GM12873 (cell line): ENCODE data around the gene PHACTR2.

ENCODE experiments used
- TF ChIP-seq, protein P1 (sequence below): IDR thresholded peaks from 2 replicates; pipeline ENCODE4 v1.5.1; 2012; ENCODE audit warnings: low read depth, mild to moderate bottlenecking, moderate library complexity, low read length, control low read depth; ENCODE audit not compliant: insufficient read depth; ENCODE audit errors: missing control alignments

PHACTR2 gene

DNA sequence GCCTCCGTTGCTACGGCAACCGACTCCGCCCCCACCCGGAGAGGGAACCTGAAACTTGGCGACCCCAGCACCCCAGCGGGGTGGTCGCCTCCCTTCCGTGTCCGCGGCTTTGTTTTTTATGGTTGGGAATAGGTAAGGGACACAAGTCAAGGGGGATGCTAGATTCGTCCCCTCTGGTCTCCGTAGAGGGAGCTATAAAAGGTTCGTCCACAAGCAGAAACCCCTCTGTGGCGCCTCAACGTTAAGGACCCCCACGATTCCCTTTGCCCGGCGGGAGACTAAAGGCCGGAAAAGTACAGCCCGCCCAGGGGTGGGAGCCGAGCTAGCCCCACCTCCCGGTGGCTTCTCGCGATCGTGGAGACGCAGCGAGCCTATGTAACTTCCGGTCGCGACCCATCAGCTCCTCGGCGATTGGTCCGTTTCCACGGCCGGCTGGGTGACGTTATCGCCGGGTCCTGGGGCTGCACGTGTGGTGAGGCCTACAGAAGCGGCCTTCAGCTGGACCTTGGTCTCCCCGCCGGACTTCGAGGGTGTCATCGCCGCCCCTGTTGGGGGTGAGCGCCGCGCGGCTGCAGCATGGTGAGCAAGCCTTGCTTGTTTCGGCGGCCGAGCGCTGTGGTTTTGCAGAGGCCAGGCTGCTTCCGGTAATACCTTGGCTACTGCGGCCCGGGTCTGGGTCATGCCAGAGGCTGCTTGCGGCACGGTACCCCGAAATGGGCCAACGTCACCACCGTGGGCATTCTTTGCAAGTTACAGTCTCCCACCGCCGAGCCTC lies 165.3 kb downstream of the PHACTR2 start, which contains the start of gene LTV1:
LTV1 (plus strand) TSS at position 437 of the 775 bp plus-strand sequence; CDS start at position 577, 140 bp downstream.
- TF ChIP-seq, protein P1, sequence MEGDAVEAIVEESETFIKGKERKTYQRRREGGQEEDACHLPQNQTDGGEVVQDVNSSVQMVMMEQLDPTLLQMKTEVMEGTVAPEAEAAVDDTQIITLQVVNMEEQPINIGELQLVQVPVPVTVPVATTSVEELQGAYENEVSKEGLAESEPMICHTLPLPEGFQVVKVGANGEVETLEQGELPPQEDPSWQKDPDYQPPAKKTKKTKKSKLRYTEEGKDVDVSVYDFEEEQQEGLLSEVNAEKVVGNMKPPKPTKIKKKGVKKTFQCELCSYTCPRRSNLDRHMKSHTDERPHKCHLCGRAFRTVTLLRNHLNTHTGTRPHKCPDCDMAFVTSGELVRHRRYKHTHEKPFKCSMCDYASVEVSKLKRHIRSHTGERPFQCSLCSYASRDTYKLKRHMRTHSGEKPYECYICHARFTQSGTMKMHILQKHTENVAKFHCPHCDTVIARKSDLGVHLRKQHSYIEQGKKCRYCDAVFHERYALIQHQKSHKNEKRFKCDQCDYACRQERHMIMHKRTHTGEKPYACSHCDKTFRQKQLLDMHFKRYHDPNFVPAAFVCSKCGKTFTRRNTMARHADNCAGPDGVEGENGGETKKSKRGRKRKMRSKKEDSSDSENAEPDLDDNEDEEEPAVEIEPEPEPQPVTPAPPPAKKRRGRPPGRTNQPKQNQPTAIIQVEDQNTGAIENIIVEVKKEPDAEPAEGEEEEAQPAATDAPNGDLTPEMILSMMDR, result no peak

DNA sequence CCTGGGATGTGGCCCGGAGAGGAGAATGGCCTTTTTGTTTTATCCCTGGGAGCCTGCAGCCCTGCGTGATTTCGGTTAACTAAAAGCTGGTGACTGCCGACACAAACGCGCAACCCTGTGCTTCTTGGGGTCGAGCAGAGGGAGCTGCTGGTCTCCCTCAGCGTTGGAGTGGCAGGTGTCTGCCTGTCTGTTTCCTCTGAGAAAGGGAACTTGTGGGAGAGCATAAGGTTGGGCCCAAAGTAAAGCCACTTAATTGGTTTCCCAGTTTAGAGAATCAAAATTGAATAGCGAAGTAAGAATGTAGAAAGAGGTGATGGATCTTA lies 165.9 kb downstream of the PHACTR2 start:
- TF ChIP-seq, protein P1, result no peak

DNA sequence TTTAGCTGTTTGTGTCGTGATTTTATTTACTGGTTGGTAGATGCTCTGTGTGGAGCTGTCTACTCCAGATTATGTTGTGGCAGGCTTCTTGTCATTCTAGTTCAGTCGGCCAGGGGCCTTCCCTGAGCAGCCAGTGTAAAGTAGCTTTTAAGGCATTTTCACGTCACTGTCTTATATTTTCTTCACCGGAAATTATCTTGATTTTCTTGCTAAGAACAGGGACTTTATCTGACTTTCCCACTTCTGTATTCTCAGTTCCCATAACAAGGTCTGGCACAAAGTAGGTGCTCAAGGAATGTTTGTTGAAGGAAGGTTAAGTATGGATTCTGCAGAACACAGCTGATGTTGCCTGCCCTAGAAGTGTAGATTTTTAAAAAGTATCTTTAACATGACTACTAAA lies 166.2 kb downstream of the PHACTR2 start:
- TF ChIP-seq, protein P1, result no peak

DNA sequence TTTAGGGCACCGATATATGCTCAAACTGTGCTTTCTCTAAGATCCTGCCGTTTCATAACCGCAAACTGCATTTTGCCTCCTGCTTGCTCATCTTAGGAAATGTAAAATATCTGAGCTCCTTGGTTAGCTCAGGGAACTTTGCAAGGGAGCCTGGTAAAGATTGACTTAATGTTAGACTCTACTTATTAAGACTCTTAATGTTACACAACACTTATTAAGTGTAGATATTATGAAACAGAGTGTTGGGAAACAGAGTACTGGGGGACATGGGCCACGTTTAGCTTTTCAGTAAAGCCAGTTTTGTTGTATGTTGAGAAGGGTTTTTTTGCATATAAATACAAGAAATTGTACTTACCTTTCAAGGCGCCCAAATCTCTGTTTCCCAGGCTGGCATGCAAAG lies 167.3 kb downstream of the PHACTR2 start:
- TF ChIP-seq, protein P1, result no peak

DNA sequence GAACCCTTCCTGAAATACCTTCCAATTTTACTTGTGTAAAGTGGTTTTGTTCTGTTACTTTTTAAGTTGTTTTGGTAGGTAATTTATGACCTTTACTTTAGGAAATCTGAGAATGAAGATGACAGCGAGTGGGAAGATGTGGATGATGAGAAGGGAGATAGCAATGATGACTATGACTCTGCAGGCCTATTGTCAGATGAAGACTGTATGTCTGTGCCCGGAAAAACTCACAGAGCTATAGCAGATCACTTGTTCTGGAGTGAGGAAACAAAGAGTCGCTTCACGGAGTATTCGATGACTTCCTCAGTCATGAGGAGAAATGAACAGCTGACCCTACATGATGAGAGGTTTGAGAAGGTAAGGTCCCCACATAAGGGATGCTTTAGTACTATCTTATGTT lies 179.9 kb downstream of the PHACTR2 start:
- TF ChIP-seq, protein P1, result no peak

DNA sequence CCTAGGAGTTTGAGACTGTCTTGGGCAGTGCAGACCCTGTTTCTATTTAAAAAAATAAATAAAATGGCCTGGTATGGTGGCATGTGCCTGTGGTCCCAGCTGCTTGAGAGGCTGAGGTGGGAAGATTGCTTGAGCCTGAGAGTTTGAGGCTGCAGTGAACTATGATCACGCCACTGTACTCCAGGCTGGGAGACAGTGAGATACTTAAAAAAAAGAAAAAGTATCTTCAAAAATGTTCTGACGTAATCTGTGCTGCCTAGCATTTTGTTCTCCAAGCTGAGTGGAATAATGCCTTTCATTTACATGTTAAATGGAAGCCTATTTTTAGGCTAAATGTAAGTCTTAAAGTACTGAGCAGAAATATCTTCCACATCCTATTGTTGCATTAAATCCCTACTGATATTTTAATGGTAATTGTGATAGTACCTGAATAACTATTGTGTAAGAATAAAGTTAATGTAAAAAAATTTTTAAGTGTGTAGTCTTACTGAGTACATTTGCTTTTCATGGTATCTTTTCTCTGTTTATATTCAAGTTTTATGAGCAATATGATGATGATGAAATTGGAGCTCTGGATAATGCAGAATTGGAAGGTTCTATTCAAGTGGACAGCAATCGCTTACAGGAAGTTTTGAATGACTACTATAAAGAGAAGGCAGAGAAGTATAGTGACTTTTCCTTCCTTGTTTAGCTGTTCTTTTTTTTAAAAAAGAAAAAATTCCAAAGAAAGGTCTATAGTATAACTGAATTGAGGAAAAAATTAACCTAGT lies 182.3 kb downstream of the PHACTR2 start:
- TF ChIP-seq, protein P1, result no peak

DNA sequence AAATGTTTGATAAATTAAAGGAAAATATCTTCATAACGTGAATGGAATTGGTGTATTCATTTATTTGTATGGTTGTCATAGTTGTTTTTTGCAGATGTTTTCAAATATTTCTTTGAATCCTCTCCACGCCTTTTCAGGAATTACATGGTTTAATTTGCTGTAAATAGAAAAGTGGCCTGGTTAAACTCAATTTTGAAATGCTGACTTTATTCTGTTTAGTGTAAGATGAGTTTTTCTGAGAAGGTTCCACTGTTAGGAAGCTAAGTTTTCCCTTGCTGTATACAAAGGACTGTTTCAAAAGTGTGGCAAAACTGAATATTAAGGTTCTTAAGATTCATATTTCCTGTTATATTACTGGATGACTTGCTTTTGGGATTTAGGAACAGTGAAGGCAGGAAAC lies 186.0 kb downstream of the PHACTR2 start:
- TF ChIP-seq, protein P1, result no peak
